OCI-LY1 (cell line): ENCODE measurements around the gene GAK.

ENCODE experiments used
- H2AFZ ChIP-seq: fragments of 200-600 bp; sonication (generic), shearing (Covaris generic); 2 replicates; pipeline ENCODE4 v1.6.0; 2014; ENCODE audit warnings: antibody characterized with exemption, mild to moderate bottlenecking, low read length
- H3F3A ChIP-seq: fragments of 200-600 bp; sonication (generic), shearing (Covaris generic); 2 replicates; pipeline ENCODE4 v1.6.0; 2014; ENCODE audit warnings: mild to moderate bottlenecking, antibody characterized with exemption, low read length, moderate library complexity; ENCODE audit not compliant: insufficient read depth
- H3K27ac ChIP-seq: fragments of 200-600 bp; sonication (generic); 2 replicates; pipeline ENCODE4 v1.5.1; 2014; ENCODE audit warnings: low read length, mixed run types, mild to moderate bottlenecking, low read depth; ENCODE audit not compliant: poor library complexity, severe bottlenecking
- H3K27me3 ChIP-seq: fragments of 200-600 bp; sonication (generic); 2 replicates; pipeline ENCODE4 v1.6.0; 2014; ENCODE audit warnings: antibody characterized with exemption, mild to moderate bottlenecking, low read length, moderate library complexity; ENCODE audit not compliant: insufficient read depth
- H3K36me3 ChIP-seq: fragments of 200-600 bp; sonication (generic); 2 replicates; pipeline ENCODE4 v1.6.1; 2014; ENCODE audit warnings: mild to moderate bottlenecking, antibody characterized with exemption, low read length, moderate library complexity, mixed read lengths; ENCODE audit not compliant: insufficient read depth
- H3K4me1 ChIP-seq: fragments of 200-600 bp; sonication (generic); 2 replicates; pipeline ENCODE4 v1.5.1; 2014; ENCODE audit warnings: mild to moderate bottlenecking, low read length, moderate library complexity; ENCODE audit not compliant: insufficient read depth, severe bottlenecking
- H3K4me2 ChIP-seq: fragments of 200-600 bp; sonication (generic), shearing (Covaris generic); 2 replicates; pipeline ENCODE4 v1.6.1; 2014; ENCODE audit warnings: low read length
- H3K4me3 ChIP-seq: fragments of 200-600 bp; sonication (generic); 2 replicates; pipeline ENCODE4 v1.5.1; 2014; ENCODE audit warnings: low read length, low read depth, mild to moderate bottlenecking, mixed read lengths; ENCODE audit not compliant: poor library complexity, severe bottlenecking
- H3K79me2 ChIP-seq: fragments of 200-600 bp; shearing (Covaris generic); 2 replicates; pipeline ENCODE4 v1.6.1; 2016; ENCODE audit warnings: mixed run types, low read length, mixed read lengths; ENCODE audit not compliant: insufficient read depth
- H3K9ac ChIP-seq: fragments of 200-600 bp; sonication (generic), shearing (Covaris generic); 2 replicates; pipeline ENCODE4 v1.6.1; 2014; ENCODE audit warnings: mild to moderate bottlenecking, low read length, mixed read lengths
- H3K9me2 ChIP-seq: fragments of 200-600 bp; sonication (generic), shearing (Covaris generic); 2 replicates; pipeline ENCODE4 v1.6.1; 2014; ENCODE audit warnings: low read depth, mild to moderate bottlenecking, low read length, mixed read lengths
- H3K9me3 ChIP-seq: fragments of 200-600 bp; shearing (Covaris generic); 2 replicates; pipeline ENCODE4 v1.6.1; 2014; ENCODE audit warnings: low read length, mixed read lengths
- H4K20me1 ChIP-seq: fragments of 200-600 bp; sonication (generic), shearing (Covaris generic); 2 replicates; pipeline ENCODE4 v1.6.0; 2016; ENCODE audit warnings: mild to moderate bottlenecking, low read length; ENCODE audit not compliant: insufficient read depth
- CTCF ChIP-seq: fragments of 200-600 bp; sonication (generic), shearing (Covaris generic); IDR thresholded peaks from 2 replicates; pipeline ENCODE4 v1.5.1; 2017; ENCODE audit warnings: mild to moderate bottlenecking, antibody characterized with exemption, low read length, moderate library complexity, mixed read lengths
- EZH2 ChIP-seq: fragments of 200-600 bp; sonication (generic), shearing (Covaris generic); IDR thresholded peaks from 2 replicates; pipeline ENCODE4 v1.8.0; 2017; ENCODE audit warnings: borderline replicate concordance, mixed run types, mild to moderate bottlenecking, antibody characterized with exemption, low read length, moderate library complexity, mixed read lengths

GAK gene

DNA sequence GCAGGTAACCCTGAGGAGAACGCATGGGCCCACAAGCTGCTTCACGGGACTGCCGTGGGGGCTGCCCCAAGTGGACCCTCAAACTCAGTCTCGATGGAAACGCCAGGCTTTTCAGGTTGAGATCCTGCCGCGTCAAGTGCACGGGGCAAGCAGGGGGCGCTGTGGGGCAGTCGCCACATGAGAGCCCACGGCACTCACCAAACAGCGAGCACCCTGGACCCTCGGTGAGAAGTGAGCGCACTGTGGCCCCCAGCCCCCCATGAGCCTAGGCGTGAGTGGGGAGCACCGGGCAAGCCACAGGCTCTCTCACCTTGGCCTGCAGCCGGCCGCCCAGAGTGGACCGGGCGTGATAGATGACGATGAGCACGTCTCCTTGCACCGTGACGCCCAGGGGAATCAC, 55.3 kb downstream of the GAK start:
- TF ChIP-seq EZH2 (no peak), CTCF (peak; percentile 16; the same call in 1 of the 2 replicates)
- H2AFZ ChIP-seq: no peak overlapping the region

GRCh38 chr4:875818-876423, 56.2 kb downstream of the GAK start:
- no peak overlapping the region for H3K27ac ChIP-seq
- no peak overlapping the region for H3K4me3 ChIP-seq
- peaks cover 6% of the 10 kb centered on the region; the same call in 1 of the 2 replicates for H3K36me3 ChIP-seq
- no peak overlapping the region for H3K9ac ChIP-seq
- no peak for TF ChIP-seq EZH2
- TF ChIP-seq CTCF: no peak
- no peaks in the 10 kb centered on the region for H3K4me1 ChIP-seq
- H3K9me3 ChIP-seq: no peaks in the 10 kb centered on the region
- H3K9me2 ChIP-seq: no peaks in the 10 kb centered on the region
- no peaks in the 10 kb centered on the region for H3K79me2 ChIP-seq
- H3F3A ChIP-seq: no peaks in the 10 kb centered on the region
- H2AFZ ChIP-seq: no peak overlapping the region
- H3K27me3 ChIP-seq: no peaks in the 10 kb centered on the region
- no peaks in the 10 kb centered on the region for H4K20me1 ChIP-seq
- H3K4me2 ChIP-seq: no peak overlapping the region

More for the DNA sequence above, 55.3 kb downstream of the GAK start:
- H3K9me2 ChIP-seq: no peaks in the 10 kb centered on the region
- no peaks in the 10 kb centered on the region for H3K79me2 ChIP-seq
- H3K4me3 ChIP-seq: no peak overlapping the region
- no peak overlapping the region for H3K4me2 ChIP-seq
- no peaks in the 10 kb centered on the region for H4K20me1 ChIP-seq
- no peak overlapping the region for H3K9ac ChIP-seq
- H3K4me1 ChIP-seq: no peaks in the 10 kb centered on the region
- H3K36me3 ChIP-seq: peaks cover 6% of the 10 kb centered on the region; the same call in 1 of the 2 replicates
- no peaks in the 10 kb centered on the region for H3F3A ChIP-seq
- no peaks in the 10 kb centered on the region for H3K9me3 ChIP-seq
- H3K27me3 ChIP-seq: no peaks in the 10 kb centered on the region
- H3K27ac ChIP-seq: no peak overlapping the region

- TF ChIP-seq EZH2 (no peak), CTCF (no peak)
- H3K27me3 ChIP-seq: no peaks in the 10 kb centered on the region
- H3F3A ChIP-seq: no peaks in the 10 kb centered on the region
- no peaks in the 10 kb centered on the region for H3K9me2 ChIP-seq
- no peaks in the 10 kb centered on the region for H4K20me1 ChIP-seq
- no peak overlapping the region for H3K4me2 ChIP-seq
- H2AFZ ChIP-seq: no peak overlapping the region
- H3K27ac ChIP-seq: no peak overlapping the region
- H3K4me3 ChIP-seq: no peak overlapping the region
- H3K4me1 ChIP-seq: no peaks in the 10 kb centered on the region
- no peaks in the 10 kb centered on the region for H3K79me2 ChIP-seq
- no peaks in the 10 kb centered on the region for H3K9me3 ChIP-seq
- H3K9ac ChIP-seq: no peak overlapping the region
- H3K36me3 ChIP-seq: peaks cover 6% of the 10 kb centered on the region; the same call in 1 of the 2 replicates
Measured at GRCh38 chr4:874971-875817, 56.9 kb downstream of the GAK start.
